WTC11 (cell line): ENCODE measurements around the gene ALKBH6. TPM values are rescaled to one million over a fixed set of nuclear protein-coding genes. Genes with fewer than 3 reads are reported as not detected.

Experiments used
- ATAC-seq: fragments of 200-7000 bp; cut with Tn5 transposase; 2 replicates; pipeline ENCODE4 v1.10.0; 2021; ENCODE audit warnings: mild to moderate bottlenecking, moderate library complexity
- CTCF ChIA-PET: fragments of 300-600 bp; sonication (Branson Sonifier 250); formaldehyde crosslinking; loops from one replicate; lab custom pipeline; 2021; ENCODE audit warnings: antibody characterized with exemption; lab: Charles Lee
- POLR2A ChIA-PET: fragments of 350-600 bp; sonication (Branson Sonifier 250); formaldehyde crosslinking; loops from one replicate; lab custom pipeline; 2021; ENCODE audit warnings: antibody characterized with exemption; lab: Charles Lee
- DNase-seq: peaks from one replicate; pipeline ENCODE4 v3.0.0; 2021; ENCODE audit warnings: low spot score
- H3K27ac Mint-ChIP-seq: 2 replicates; pipeline ENCODE4 v1.8.0; 2021; ENCODE audit warnings: mixed read lengths
- H3K27me3 Mint-ChIP-seq: 2 replicates; pipeline ENCODE4 v1.8.0; 2021; ENCODE audit warnings: low read depth, mild to moderate bottlenecking, moderate library complexity, mixed read lengths
- H3K36me3 Mint-ChIP-seq: 2 replicates; pipeline ENCODE4 v1.8.0; 2021; ENCODE audit warnings: mixed read lengths
- H3K4me1 Mint-ChIP-seq: 2 replicates; pipeline ENCODE4 v1.8.0; 2022; ENCODE audit warnings: mixed read lengths
- H3K4me3 Mint-ChIP-seq: 2 replicates; pipeline ENCODE4 v1.8.0; 2021; ENCODE audit warnings: mild to moderate bottlenecking, moderate library complexity, mixed read lengths
- H3K9me3 Mint-ChIP-seq: 2 replicates; pipeline ENCODE4 v1.8.0; 2021; ENCODE audit warnings: mixed read lengths
- ELF4 ChIP-seq: sonication (generic); formaldehyde crosslinking; IDR thresholded peaks from 2 replicates; pipeline ENCODE4 v1.8.1; 2022; ENCODE audit warnings: low read depth, mild to moderate bottlenecking, moderate library complexity, missing genetic modification reagents
- EMX1 ChIP-seq: fragments of 250-450 bp; sonication (Bioruptor Pico); IDR thresholded peaks from 2 replicates; pipeline ENCODE4 v1.8.0; 2021; ENCODE audit warnings: mild to moderate bottlenecking
- JAZF1 ChIP-seq: fragments of 250-450 bp; sonication (Bioruptor Pico); IDR thresholded peaks from 2 replicates; pipeline ENCODE4 v1.9.0; 2021; ENCODE audit warnings: moderate library complexity, mild to moderate bottlenecking, inconsistent platforms
- MYBL2 ChIP-seq: sonication (generic); formaldehyde crosslinking; IDR thresholded peaks from 2 replicates; pipeline ENCODE4 v1.8.1; 2023; ENCODE audit warnings: mild to moderate bottlenecking, moderate library complexity, missing genetic modification reagents
- SMAD3 ChIP-seq: sonication (generic); formaldehyde crosslinking; IDR thresholded peaks from 2 replicates; pipeline ENCODE4 v1.8.0; 2022; ENCODE audit warnings: missing genetic modification reagents, mild to moderate bottlenecking, borderline replicate concordance
- TEAD1 ChIP-seq: sonication (generic); formaldehyde crosslinking; IDR thresholded peaks from 2 replicates; pipeline ENCODE4 v1.8.0; 2022; ENCODE audit warnings: mild to moderate bottlenecking, missing genetic modification reagents
- ZNF396 ChIP-seq: fragments of 250-450 bp; sonication (Bioruptor Pico); IDR thresholded peaks from 2 replicates; pipeline ENCODE4 v1.8.0; 2021; ENCODE audit warnings: mild to moderate bottlenecking, moderate library complexity, borderline replicate concordance
- total RNA-seq: library from RNA; stranded (reverse); gene quantifications from 3 replicates; pipeline ENCODE4 v1.2.3, GENCODE V29; 2021
- TF ChIP-seq, protein P1 (sequence below): sonication (generic); formaldehyde crosslinking; IDR thresholded peaks from 2 replicates; pipeline ENCODE4 v1.8.0; 2023; ENCODE audit warnings: missing genetic modification reagents, mild to moderate bottlenecking, borderline replicate concordance
- TF ChIP-seq, protein P2 (sequence below): sonication (generic); formaldehyde crosslinking; IDR thresholded peaks from 2 replicates; pipeline ENCODE4 v1.8.1; 2023; ENCODE audit warnings: mild to moderate bottlenecking, moderate library complexity, missing genetic modification reagents
- TF ChIP-seq, protein P3 (sequence below): sonication (generic); formaldehyde crosslinking; IDR thresholded peaks from 2 replicates; pipeline ENCODE4 v1.8.0; 2022; ENCODE audit warnings: mild to moderate bottlenecking, missing genetic modification reagents
- TF ChIP-seq, protein P4 (sequence below): sonication (generic); formaldehyde crosslinking; IDR thresholded peaks from 2 replicates; pipeline ENCODE4 v1.8.1; 2022; ENCODE audit warnings: missing genetic modification reagents, borderline replicate concordance
- TF ChIP-seq, protein P5 (sequence below): sonication (generic); formaldehyde crosslinking; IDR thresholded peaks from 2 replicates; pipeline ENCODE4 v1.8.0; 2022; ENCODE audit warnings: mild to moderate bottlenecking, missing genetic modification reagents
- TF ChIP-seq, protein P6 (sequence below): sonication (generic); formaldehyde crosslinking; IDR thresholded peaks from 2 replicates; pipeline ENCODE4 v1.8.1; 2023; ENCODE audit warnings: mild to moderate bottlenecking, missing genetic modification reagents, moderate library complexity
- TF ChIP-seq, protein P7 (sequence below): fragments of 250-450 bp; sonication (Bioruptor Pico); IDR thresholded peaks from 2 replicates; pipeline ENCODE4 v1.9.0; 2021; ENCODE audit warnings: mild to moderate bottlenecking
- TF ChIP-seq, protein P8 (sequence below): sonication (generic); formaldehyde crosslinking; IDR thresholded peaks from 2 replicates; pipeline ENCODE4 v1.8.1; 2023; ENCODE audit warnings: mild to moderate bottlenecking, missing genetic modification reagents

Gene ALKBH6
- total RNA-seq, 1 experiment from 2014 or later: 28.1 TPM

DNA sequence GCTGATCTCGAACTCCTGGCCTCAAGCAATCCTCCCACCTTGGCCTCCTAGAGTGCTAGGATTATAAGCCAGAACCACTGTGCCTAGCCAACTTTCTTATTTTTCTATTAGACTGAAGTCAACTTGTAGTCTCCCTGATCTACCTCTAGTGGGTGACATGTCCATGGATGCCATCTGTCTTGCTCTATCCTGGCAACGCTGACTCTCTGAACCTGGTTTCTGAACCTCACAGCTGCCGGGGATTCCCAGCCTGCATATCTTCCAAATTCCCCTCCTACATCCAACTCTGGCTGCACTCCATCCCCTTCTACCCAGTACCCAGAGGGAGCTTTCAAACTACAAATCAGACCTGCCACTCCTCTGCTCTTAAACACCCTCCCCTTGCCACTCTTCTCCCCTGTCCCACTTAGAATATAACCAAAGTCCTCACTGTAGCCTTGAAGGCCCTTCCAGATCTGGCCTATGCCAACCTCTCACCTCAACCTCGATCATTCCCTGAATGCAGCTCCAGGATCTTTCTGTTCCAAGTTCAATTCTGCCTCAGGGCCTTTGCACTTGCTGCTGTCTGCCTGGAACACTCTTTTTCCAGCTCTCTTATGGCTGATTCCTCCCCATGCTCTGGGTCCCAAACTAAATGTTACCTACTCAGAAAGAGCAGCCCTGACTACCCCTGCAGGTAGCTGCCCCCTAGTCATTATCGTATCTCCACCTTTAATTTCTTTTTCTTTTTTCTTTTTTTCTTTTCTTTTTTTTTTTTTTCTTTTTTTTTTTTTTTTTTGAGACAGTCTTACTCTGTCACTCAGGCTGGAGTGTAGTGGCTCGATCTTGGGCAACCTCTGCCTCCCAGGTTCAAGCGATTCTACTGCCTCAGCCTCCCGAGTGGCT lies 16.5 kb upstream of the ALKBH6 start (continued):
- TF ChIP-seq, protein P1, sequence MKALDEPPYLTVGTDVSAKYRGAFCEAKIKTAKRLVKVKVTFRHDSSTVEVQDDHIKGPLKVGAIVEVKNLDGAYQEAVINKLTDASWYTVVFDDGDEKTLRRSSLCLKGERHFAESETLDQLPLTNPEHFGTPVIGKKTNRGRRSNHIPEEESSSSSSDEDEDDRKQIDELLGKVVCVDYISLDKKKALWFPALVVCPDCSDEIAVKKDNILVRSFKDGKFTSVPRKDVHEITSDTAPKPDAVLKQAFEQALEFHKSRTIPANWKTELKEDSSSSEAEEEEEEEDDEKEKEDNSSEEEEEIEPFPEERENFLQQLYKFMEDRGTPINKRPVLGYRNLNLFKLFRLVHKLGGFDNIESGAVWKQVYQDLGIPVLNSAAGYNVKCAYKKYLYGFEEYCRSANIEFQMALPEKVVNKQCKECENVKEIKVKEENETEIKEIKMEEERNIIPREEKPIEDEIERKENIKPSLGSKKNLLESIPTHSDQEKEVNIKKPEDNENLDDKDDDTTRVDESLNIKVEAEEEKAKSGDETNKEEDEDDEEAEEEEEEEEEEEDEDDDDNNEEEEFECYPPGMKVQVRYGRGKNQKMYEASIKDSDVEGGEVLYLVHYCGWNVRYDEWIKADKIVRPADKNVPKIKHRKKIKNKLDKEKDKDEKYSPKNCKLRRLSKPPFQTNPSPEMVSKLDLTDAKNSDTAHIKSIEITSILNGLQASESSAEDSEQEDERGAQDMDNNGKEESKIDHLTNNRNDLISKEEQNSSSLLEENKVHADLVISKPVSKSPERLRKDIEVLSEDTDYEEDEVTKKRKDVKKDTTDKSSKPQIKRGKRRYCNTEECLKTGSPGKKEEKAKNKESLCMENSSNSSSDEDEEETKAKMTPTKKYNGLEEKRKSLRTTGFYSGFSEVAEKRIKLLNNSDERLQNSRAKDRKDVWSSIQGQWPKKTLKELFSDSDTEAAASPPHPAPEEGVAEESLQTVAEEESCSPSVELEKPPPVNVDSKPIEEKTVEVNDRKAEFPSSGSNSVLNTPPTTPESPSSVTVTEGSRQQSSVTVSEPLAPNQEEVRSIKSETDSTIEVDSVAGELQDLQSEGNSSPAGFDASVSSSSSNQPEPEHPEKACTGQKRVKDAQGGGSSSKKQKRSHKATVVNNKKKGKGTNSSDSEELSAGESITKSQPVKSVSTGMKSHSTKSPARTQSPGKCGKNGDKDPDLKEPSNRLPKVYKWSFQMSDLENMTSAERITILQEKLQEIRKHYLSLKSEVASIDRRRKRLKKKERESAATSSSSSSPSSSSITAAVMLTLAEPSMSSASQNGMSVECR: no peak
- TF ChIP-seq, protein P2, sequence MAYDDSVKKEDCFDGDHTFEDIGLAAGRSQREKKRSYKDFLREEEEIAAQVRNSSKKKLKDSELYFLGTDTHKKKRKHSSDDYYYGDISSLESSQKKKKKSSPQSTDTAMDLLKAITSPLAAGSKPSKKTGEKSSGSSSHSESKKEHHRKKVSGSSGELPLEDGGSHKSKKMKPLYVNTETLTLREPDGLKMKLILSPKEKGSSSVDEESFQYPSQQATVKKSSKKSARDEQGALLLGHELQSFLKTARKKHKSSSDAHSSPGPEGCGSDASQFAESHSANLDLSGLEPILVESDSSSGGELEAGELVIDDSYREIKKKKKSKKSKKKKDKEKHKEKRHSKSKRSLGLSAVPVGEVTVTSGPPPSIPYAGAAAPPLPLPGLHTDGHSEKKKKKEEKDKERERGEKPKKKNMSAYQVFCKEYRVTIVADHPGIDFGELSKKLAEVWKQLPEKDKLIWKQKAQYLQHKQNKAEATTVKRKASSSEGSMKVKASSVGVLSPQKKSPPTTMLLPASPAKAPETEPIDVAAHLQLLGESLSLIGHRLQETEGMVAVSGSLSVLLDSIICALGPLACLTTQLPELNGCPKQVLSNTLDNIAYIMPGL (CRISPR knock-in tag): no peak
- TF ChIP-seq, protein P3, sequence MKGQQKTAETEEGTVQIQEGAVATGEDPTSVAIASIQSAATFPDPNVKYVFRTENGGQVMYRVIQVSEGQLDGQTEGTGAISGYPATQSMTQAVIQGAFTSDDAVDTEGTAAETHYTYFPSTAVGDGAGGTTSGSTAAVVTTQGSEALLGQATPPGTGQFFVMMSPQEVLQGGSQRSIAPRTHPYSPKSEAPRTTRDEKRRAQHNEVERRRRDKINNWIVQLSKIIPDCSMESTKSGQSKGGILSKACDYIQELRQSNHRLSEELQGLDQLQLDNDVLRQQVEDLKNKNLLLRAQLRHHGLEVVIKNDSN (CRISPR knock-in tag): no peak
- TF ChIP-seq TEAD1 (CRISPR knock-in tag): no peak
- TF ChIP-seq, protein P4, sequence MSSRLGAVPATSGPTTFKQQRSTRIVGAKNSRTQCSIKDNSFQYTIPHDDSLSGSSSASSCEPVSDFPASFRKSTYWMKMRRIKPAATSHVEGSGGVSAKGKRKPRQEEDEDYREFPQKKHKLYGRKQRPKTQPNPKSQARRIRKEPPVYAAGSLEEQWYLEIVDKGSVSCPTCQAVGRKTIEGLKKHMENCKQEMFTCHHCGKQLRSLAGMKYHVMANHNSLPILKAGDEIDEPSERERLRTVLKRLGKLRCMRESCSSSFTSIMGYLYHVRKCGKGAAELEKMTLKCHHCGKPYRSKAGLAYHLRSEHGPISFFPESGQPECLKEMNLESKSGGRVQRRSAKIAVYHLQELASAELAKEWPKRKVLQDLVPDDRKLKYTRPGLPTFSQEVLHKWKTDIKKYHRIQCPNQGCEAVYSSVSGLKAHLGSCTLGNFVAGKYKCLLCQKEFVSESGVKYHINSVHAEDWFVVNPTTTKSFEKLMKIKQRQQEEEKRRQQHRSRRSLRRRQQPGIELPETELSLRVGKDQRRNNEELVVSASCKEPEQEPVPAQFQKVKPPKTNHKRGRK: no peak

DNA sequence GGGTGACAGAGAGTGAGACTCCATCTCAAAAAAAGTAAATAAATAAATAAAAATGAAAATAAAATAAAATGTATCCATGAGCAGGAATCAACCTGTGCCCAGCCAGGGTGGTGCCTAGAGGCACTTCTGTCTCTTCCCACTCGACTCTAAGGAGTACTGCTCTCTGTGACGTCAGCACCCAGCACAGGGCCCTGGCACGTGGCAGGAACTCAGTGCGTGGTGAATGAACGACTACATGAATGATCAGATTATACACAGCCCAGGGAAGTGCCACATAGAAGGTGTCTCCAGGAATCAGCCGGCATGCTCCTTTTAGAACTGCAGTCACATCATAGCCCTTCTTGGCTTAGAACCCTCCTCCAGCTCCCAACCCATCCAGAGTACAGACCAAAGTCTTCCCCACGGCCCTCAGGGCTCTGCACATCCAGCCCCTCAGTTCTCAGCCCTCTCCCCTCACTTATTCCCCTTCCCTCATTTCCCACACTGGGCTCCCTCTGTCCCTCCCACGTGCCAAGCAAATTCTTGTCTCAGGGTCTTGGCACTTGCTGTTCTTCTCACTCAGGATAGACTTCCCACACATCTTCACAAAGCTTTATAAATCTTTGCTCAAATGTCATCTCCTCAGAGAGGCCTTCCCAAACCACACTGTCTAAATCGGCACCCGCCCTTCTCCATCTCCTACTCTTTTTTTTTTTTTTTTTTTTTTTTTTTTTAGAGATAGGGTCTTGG lies 14.5 kb upstream of the ALKBH6 start:
- H3K27ac Mint-ChIP-seq: peak overlapping the region; percentile 74; the same call in 1 of the 2 replicates
- TF ChIP-seq MYBL2: no peak
- TF ChIP-seq, protein P5, sequence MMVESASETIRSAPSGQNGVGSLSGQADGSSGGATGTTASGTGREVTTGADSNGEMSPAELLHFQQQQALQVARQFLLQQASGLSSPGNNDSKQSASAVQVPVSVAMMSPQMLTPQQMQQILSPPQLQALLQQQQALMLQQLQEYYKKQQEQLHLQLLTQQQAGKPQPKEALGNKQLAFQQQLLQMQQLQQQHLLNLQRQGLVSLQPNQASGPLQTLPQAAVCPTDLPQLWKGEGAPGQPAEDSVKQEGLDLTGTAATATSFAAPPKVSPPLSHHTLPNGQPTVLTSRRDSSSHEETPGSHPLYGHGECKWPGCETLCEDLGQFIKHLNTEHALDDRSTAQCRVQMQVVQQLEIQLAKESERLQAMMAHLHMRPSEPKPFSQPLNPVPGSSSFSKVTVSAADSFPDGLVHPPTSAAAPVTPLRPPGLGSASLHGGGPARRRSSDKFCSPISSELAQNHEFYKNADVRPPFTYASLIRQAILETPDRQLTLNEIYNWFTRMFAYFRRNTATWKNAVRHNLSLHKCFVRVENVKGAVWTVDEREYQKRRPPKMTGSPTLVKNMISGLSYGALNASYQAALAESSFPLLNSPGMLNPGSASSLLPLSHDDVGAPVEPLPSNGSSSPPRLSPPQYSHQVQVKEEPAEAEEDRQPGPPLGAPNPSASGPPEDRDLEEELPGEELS (CRISPR knock-in tag): no peak
- no peak for TF ChIP-seq SMAD3 (CRISPR knock-in tag)
- TF ChIP-seq EMX1: no peak
- TF ChIP-seq ZNF396 (CRISPR knock-in tag): no peak
- TF ChIP-seq, protein P6, sequence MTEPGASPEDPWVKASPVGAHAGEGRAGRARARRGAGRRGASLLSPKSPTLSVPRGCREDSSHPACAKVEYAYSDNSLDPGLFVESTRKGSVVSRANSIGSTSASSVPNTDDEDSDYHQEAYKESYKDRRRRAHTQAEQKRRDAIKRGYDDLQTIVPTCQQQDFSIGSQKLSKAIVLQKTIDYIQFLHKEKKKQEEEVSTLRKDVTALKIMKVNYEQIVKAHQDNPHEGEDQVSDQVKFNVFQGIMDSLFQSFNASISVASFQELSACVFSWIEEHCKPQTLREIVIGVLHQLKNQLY (CRISPR knock-in tag): no peak
- TF ChIP-seq, protein P7, sequence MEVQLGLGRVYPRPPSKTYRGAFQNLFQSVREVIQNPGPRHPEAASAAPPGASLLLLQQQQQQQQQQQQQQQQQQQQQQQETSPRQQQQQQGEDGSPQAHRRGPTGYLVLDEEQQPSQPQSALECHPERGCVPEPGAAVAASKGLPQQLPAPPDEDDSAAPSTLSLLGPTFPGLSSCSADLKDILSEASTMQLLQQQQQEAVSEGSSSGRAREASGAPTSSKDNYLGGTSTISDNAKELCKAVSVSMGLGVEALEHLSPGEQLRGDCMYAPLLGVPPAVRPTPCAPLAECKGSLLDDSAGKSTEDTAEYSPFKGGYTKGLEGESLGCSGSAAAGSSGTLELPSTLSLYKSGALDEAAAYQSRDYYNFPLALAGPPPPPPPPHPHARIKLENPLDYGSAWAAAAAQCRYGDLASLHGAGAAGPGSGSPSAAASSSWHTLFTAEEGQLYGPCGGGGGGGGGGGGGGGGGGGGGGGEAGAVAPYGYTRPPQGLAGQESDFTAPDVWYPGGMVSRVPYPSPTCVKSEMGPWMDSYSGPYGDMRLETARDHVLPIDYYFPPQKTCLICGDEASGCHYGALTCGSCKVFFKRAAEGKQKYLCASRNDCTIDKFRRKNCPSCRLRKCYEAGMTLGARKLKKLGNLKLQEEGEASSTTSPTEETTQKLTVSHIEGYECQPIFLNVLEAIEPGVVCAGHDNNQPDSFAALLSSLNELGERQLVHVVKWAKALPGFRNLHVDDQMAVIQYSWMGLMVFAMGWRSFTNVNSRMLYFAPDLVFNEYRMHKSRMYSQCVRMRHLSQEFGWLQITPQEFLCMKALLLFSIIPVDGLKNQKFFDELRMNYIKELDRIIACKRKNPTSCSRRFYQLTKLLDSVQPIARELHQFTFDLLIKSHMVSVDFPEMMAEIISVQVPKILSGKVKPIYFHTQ: no peak
- TF ChIP-seq ELF4 (CRISPR knock-in tag): no peak
- TF ChIP-seq, protein P8, sequence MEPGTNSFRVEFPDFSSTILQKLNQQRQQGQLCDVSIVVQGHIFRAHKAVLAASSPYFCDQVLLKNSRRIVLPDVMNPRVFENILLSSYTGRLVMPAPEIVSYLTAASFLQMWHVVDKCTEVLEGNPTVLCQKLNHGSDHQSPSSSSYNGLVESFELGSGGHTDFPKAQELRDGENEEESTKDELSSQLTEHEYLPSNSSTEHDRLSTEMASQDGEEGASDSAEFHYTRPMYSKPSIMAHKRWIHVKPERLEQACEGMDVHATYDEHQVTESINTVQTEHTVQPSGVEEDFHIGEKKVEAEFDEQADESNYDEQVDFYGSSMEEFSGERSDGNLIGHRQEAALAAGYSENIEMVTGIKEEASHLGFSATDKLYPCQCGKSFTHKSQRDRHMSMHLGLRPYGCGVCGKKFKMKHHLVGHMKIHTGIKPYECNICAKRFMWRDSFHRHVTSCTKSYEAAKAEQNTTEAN (CRISPR knock-in tag): no peak
- no peak for TF ChIP-seq JAZF1 (CRISPR knock-in tag)
- TF ChIP-seq, all 79 proteins: peak for 0
- ChIA-PET CTCF (no interaction called here), POLR2A (no interaction called here)
- no peak for DNase-seq
- no peak for ATAC-seq
- Mint-ChIP-seq H3K36me3 (peaks cover 4% of the 10 kb centered on the region; the same call in 1 of the 2 replicates), H3K4me1 (peaks cover 6% of the 10 kb centered on the region), H3K9me3 (no peaks in the 10 kb centered on the region), H3K4me3 (no peak overlapping the region), H3K27me3 (peaks cover 13% of the 10 kb centered on the region)
